H1 (cell line): ENCODE data around the gene LHFPL2. TPM values are rescaled to one million over a fixed set of nuclear protein-coding genes. Genes with fewer than 3 reads are reported as not detected.

Experiments
- JUN ChIP-seq: IDR thresholded peaks from 2 replicates; pipeline ENCODE4 v1.6.1; 2011; ENCODE audit warnings: low read depth, mild to moderate bottlenecking, improper control_type of control experiment, low read length
- RBBP5 ChIP-seq: IDR thresholded peaks from 2 replicates; pipeline ENCODE4 v1.7.1; 2012; ENCODE audit warnings: low read depth, mild to moderate bottlenecking, inconsistent platforms, low read length, moderate library complexity, borderline replicate concordance
- RNF2 ChIP-seq: fragments of 200-900, 300-1000 bp; sonication (generic); IDR thresholded peaks from 2 replicates; pipeline ENCODE4 v1.7.1; 2016; ENCODE audit warnings: borderline replicate concordance, low read depth, mild to moderate bottlenecking, antibody characterized with exemption, low read length; ENCODE audit not compliant: poor library complexity, severe bottlenecking; ENCODE audit errors: missing control alignments
- polyA plus RNA-seq, 7 experiments: library from polyadenylated mRNA; depleted of rRNA in 3 of 7; stranded (reverse) in 5 of 7; unstranded in 2 of 7; fragments of >200 nt in 5 of 7; fragments of 200-250 nt in 2 of 7; gene quantifications; 1 replicate in 5 of 7; 2 replicates in 1 of 7; 4 replicates in 1 of 7; pipeline versions ENCODE4 v1.2.1 to v1.2.3, GENCODE V29; 2011 to 2013; ENCODE audit warnings: missing spikeins in 2 of 7, mixed read lengths in 2 of 7
- total RNA-seq: library from RNA; stranded (reverse); fragmentation: NEBNext Ultra II Directional; extraction: Animal tissue kit (Norgen Biotek cat#: 25700); gene quantifications from 2 replicates; pipeline ENCODE4 v1.2.1, GENCODE V29; 2021

The LHFPL2 gene
- total and polyA plus RNA-seq, 2 of the 8 experiments (the other 6 are each of a cell fraction or from before 2014, with no cell fraction given) = 9.6 to 43.0 TPM

DNA sequence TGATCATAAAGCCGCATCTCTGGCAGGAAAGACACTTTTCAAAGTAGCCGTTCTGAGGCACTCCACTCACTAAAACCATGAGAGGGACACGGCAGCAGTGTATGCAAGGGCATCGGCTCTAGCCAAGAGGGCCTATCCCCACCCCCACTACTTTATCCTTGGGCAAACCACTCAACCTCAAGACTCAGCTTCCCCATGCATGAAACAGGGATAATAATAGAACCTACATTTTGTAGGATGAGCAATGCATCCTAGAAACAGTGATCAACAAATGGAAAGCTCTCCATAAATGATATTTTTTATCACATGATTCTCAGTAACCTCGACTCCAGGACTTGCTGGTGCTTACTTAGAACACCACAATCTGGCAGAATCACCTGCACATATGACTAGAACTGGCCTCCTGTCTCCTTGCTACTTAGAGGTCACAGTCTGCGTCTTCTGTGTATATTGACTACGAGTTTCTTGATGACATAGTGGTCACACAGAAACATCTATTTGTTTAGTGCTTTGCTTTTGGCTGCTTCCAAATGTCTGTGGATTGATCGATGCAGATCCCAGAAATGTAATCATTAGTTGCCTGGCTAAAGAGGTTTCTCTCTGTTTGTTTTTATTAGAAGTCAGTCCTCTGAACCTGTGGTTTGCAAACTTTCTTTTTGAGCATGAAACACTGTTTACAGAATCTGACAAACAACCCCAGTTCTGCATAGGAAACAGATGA lies 102.1 kb downstream of the LHFPL2 start (continued):
- TF ChIP-seq RNF2 (no peak), JUN (no peak), RBBP5 (no peak)
